SJCRH30 (cell line): ENCODE results near the gene SH2B3. TPM values are rescaled to one million over a fixed set of nuclear protein-coding genes. Genes with fewer than 3 reads are reported as not detected.
A peak's percentile ranks its signal among the peaks of the same experiment; 100 is the strongest.

Experiments used
- DNase-seq, 2 experiments: peaks; one replicate each; pipeline ENCODE4 v3.0.0-alpha.2; 2015 to 2020
- H3K27ac ChIP-seq: fragments of 250-450 bp; sonication (Bioruptor Pico); 2 replicates; pipeline ENCODE4 v1.5.1; 2020; ENCODE audit warnings: mild to moderate bottlenecking, moderate library complexity
- H3K27me3 ChIP-seq: fragments of 250-450 bp; sonication (Bioruptor Pico); 2 replicates; pipeline ENCODE4 v1.5.1; 2020; ENCODE audit warnings: mild to moderate bottlenecking, moderate library complexity
- H3K36me3 ChIP-seq: fragments of 250-450 bp; sonication (Bioruptor Pico); 2 replicates; pipeline ENCODE4 v1.5.1; 2020; ENCODE audit warnings: mild to moderate bottlenecking, moderate library complexity
- H3K4me1 ChIP-seq: fragments of 250-450 bp; sonication (Bioruptor Pico); 2 replicates; pipeline ENCODE4 v1.5.1; 2020; ENCODE audit warnings: mild to moderate bottlenecking, moderate library complexity
- H3K4me3 ChIP-seq: fragments of 250-450 bp; sonication (Bioruptor Pico); 2 replicates; pipeline ENCODE4 v1.5.1; 2020; ENCODE audit warnings: mild to moderate bottlenecking, moderate library complexity
- H3K9me3 ChIP-seq: fragments of 250-450 bp; sonication (Bioruptor Pico); replicated peaks from 2 replicates; pipeline ENCODE4 v1.5.1; 2020; ENCODE audit warnings: mild to moderate bottlenecking, moderate library complexity
- total RNA-seq: library from RNA; depleted of rRNA; stranded (reverse); fragments of >200 nt; shearing (Covaris generic); gene quantifications from 2 replicates; pipeline ENCODE4 v1.2.3, GENCODE V29; 2014

The SH2B3 gene
- total RNA-seq, 1 experiment from 2014 or later = 13.2 TPM

DNA sequence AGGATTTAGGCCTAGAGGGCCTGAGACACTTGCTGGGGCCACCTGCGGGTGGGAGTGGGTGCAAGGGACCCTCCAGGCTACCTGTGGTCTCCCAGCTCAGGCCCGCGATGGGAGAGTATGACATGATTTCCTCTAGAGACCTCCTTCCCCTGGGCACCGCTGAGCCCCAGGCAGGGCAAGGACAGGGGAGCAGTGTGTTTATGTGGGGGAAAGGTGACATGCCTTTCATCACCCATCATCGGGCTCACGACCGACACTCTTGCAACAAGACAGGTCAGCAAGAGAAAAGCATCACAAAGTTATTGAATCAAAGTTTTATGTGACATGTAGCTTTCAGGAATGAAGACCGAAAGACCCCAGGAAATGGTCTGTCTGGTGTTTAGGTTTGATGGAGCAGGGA is 19.9 kb downstream of the SH2B3 start:
- no peak overlapping the region for H3K4me3 ChIP-seq
- H3K9me3 ChIP-seq = no peaks in the 10 kb centered on the region
- H3K36me3 ChIP-seq = peaks cover 4% of the 10 kb centered on the region; the same call in 1 of the 2 replicates
- H3K27me3 ChIP-seq = no peaks in the 10 kb centered on the region
- no peaks in the 10 kb centered on the region for H3K4me1 ChIP-seq
- H3K27ac ChIP-seq = no peak overlapping the region
- DNase-seq = no peak

DNA sequence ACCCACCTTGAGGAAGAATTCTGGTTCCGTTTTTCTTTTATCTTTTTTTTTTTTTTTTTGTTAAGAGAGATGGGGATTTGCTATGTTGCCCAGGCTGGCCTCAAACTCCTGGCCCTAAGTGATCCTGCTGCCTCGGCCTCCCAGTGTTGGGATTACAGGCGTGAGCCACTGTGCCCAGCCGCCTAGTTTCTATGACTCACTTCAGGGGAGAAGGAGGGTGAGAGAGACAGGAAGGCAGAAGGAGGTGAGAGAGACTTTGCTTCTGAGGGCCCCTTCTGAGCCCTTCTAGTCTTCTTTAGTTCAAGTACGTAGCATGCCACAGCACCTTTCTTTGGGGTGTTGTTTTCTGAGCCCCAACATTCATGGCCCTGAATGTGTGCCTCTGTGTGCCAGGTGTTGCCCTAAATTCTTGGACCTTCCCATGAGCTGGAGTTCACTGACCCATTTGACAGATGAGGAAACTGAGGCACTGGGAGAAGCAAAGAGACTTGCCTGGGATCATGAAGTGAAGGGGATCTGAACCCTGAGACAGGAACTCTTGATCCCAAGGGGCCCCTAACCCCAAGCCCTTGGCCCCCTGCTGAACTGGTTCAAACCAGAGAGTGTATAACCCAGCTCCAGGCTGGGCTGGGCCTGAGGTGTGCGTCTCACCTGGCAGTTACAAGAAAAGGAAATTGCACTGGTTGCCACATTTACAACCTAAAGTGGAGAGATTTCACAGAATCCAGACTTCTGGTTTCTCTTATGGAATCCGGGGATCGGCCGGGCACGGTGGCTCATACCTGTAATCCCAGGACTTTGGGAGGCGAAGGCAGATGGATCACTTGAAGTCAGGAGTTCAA is 20.8 kb downstream of the SH2B3 start:
- H3K4me3 ChIP-seq = no peak overlapping the region
- H3K27me3 ChIP-seq = no peaks in the 10 kb centered on the region
- peaks cover 2% of the 10 kb centered on the region; the same call in 1 of the 2 replicates for H3K36me3 ChIP-seq
- no peaks in the 10 kb centered on the region for H3K9me3 ChIP-seq
- no peak overlapping the region for H3K27ac ChIP-seq
- H3K4me1 ChIP-seq = no peaks in the 10 kb centered on the region
- DNase-seq = no peak

DNA sequence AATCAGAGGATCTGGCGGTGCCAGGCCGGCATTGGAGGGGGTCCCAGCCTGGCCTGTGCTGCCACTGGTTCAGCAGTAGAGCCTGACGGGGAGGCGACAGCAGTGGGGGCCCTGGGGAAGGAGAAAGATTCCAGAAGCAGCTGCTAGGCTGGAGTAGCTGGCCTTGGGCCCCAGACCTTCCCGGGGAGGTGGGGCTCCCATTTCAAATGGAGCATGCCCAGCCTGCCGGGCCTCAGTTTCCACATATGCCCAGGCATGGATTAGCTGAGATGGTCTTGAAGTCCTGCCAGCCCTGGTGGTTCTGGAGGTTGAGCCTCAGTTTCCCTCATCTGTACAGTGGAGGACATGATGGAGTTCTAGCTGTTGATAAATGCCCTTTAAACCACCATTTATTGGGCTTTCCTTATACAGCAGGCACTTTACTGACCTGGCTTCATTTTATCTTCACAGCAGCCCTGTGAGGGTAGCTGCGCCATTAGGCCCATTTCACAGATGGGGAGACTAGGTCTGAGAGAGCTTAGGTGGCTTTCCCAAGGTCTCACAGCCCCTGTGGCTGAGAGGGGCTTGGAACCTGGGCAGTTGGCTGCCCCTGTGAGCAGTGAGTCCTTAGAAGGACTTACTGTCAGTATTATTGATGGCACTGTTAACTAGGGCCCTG is 21.8 kb downstream of the SH2B3 start:
- no peak overlapping the region for H3K4me3 ChIP-seq
- H3K9me3 ChIP-seq = no peaks in the 10 kb centered on the region
- H3K4me1 ChIP-seq = no peaks in the 10 kb centered on the region
- no peaks in the 10 kb centered on the region; the same call in 1 of the 2 replicates for H3K36me3 ChIP-seq
- H3K27me3 ChIP-seq = no peaks in the 10 kb centered on the region
- no peak overlapping the region for H3K27ac ChIP-seq
- no peak for DNase-seq

DNA sequence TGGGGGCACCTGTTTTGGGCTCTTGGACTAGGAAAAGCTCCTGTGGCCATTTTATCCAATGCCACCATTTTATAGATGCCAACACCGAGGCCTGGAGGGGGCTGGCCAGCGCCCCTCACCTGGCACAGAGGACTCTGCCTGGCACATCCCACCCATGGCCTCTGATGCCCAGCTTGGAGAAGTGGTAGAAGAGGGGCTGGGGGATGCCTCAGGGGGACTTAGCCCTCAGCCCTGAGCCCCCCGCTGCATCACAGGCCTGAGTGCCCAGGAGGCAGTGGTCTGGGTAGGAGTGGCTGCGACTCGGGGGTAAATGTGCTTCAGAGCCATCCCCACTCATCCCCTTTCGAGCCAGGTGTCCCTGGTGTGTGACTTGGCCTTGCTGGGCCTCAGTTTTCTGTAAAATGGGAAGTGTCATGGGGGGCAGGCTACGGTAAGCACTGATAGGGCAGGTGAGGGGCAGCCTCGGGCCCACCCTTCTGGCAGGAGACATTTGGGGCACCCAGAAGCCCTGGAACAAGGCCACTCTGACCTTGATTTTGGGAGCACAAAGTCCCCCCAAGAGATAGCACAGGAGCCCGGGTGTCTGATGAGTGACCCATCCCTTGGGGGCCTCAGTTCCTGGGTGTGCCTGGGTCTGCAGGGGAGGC is 22.5 kb downstream of the SH2B3 start:
- no peaks in the 10 kb centered on the region for H3K9me3 ChIP-seq
- H3K27ac ChIP-seq = no peak overlapping the region
- H3K27me3 ChIP-seq = no peaks in the 10 kb centered on the region
- no peaks in the 10 kb centered on the region; the same call in 1 of the 2 replicates for H3K36me3 ChIP-seq
- DNase-seq = no peak
- H3K4me3 ChIP-seq = no peak overlapping the region
- H3K4me1 ChIP-seq = no peaks in the 10 kb centered on the region

DNA sequence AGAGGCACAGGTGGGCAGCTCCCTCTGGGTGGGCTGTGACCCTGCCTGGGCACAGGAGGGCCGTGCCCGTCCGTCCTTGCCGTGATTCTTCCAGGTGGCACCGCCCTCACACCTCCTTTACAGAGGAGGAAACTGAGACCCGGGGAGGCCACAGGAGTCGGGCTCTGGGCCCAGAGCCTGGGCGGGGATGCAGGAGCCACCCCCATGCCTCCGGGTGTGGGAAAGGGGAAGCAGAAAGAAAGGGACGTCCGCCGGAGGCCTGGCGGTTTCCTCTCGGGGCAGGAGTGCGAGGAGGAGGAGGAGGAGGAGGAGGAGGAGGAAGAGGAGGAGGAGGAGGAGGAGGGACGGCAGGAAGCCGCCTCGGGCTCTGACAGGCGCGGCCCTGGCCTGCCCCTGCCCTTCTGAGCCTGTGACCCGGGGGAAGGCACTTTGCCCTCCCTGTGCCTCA is 23.0 kb downstream of the SH2B3 start:
- Histone ChIP-seq H3K4me1 (no peaks in the 10 kb centered on the region), H3K27ac (no peak overlapping the region), H3K4me3 (no peak overlapping the region), H3K36me3 (no peaks in the 10 kb centered on the region; the same call in 1 of the 2 replicates), H3K27me3 (no peaks in the 10 kb centered on the region), H3K9me3 (no peaks in the 10 kb centered on the region)
- DNase-seq = no peak

DNA sequence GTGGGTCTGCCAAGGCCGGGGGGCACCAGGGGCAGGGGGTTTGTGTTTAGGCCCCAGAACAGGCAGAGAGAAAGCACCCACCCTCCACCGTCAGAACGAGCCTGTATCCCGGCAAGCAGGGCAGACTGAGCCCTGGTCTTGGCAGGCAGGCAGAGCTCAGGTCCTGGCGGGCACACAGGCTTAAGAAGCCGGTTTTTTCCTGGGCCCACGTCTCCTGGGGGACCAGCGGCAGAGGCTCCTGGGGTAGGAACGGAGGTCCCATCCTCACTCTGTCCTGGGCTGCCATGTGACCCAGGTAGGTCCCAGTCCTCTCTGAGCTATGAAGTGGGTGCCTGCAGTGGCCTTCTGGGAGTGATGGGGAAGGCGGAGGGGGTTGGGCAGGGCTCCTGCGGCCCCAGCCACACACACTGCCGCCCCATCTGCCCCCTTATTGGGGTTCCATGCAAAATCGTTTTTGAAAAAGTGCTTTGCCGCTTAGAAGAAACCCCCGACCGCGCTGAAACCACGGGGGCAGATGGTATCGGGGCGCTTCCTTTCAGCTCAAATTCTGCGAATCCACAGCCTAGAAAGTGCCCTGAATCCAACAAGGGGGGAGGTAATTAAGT is 24.2 kb downstream of the SH2B3 start:
- H3K4me1 ChIP-seq = peaks cover 2% of the 10 kb centered on the region; the same call in 1 of the 2 replicates
- DNase-seq = no peak
- no peaks in the 10 kb centered on the region; the same call in 1 of the 2 replicates for H3K36me3 ChIP-seq
- no peak overlapping the region for H3K27ac ChIP-seq
- H3K4me3 ChIP-seq = no peak overlapping the region
- no peaks in the 10 kb centered on the region for H3K9me3 ChIP-seq
- H3K27me3 ChIP-seq = no peaks in the 10 kb centered on the region

DNA sequence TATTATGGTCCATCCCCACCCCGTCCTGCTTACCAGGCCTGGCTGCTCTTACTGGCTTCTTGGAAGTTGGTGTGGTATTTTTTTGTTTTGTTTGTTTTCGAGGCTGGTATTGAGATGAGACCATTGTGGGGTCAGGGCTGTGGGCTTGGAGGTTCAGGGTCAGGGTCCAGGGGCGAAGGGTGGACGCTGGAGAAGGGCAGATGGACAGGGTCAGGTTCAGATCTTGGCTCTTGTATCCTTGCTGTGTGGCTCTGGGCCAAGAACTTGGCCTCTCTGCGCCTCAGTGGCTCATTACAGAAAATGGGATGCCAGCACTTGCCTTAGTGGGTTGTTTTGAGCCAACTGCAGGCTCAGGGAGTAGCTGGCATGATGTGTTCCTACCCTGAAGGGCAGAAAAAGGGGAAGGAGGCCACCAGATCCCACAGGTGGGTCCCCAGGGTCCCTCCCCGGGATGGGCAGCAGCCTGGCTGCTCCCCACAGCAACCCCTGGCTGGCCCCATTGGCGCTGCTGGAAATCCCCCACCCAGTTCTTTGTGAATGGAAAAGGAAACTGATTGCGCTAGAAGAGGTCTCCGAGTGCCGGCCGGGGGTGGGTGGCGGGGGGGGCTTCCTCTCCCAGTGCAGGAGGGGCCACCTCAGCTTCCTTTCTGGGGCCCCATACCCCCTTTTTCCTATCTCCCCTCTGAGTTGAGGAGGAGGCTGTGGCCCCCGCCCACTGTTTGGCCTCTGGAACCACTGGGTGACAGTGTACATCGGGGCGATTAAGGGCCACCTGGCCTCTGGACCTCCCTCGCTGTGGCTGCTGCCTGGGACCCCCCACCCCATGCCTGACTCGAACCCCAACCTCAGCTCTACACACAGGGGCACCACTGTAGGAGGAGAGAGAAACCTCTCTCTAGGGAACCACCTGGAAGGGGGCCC is 25.0 kb downstream of the SH2B3 start:
- Histone ChIP-seq H3K9me3 (no peaks in the 10 kb centered on the region), H3K27me3 (no peaks in the 10 kb centered on the region), H3K36me3 (no peaks in the 10 kb centered on the region; the same call in 1 of the 2 replicates), H3K4me1 (peaks cover 10% of the 10 kb centered on the region), H3K27ac (no peak overlapping the region), H3K4me3 (no peak overlapping the region)
- no peak for DNase-seq

DNA sequence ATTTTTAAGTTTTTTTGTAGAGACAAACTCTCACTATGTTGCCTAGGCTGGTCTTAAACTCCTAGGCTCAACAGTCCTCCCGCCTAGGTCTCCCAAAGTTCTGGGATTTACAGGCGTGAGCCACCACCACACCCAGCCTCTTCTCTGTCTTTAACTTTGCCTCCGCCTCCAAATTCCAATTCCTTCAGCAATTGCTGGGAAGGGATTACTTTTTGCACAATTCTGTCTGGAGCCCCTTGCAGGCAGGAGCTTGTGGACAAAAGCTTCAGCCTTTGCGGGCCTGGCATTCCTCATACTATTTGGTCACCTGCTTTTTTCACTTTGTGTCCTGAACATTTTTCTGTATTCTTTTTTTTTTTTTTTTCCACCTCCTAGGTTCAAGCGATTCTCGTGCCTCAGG is 26.0 kb downstream of the SH2B3 start:
- H3K27me3 ChIP-seq = no peaks in the 10 kb centered on the region
- no peak for DNase-seq
- H3K4me1 ChIP-seq = peaks cover 18% of the 10 kb centered on the region
- H3K27ac ChIP-seq = no peak overlapping the region
- H3K4me3 ChIP-seq = no peak overlapping the region
- H3K36me3 ChIP-seq = no peaks in the 10 kb centered on the region; the same call in 1 of the 2 replicates
- H3K9me3 ChIP-seq = no peaks in the 10 kb centered on the region

DNA sequence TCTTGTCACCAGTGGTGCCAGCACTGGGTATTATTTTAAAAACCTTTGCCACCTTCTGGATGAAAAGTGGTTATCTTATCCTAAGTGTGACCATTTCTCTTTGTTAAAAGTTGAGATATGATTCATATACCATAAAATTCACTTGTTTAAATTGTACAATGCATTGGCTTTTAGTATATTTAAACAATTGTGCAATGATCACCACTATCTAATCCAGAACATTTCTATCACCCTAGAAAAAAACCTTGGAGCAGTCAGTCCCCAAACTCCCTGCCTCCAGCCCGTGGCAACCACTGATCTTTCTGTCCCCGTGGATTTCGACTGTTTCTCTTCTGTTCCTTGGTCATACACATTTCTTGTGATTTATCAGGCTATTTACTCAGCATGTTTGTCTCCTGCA is 28.3 kb downstream of the SH2B3 start:
- Histone ChIP-seq H3K27ac (no peak overlapping the region), H3K4me1 (peaks cover 18% of the 10 kb centered on the region), H3K27me3 (no peaks in the 10 kb centered on the region), H3K4me3 (no peak overlapping the region), H3K36me3 (no peaks in the 10 kb centered on the region; the same call in 1 of the 2 replicates), H3K9me3 (no peaks in the 10 kb centered on the region)
- no peak for DNase-seq

DNA sequence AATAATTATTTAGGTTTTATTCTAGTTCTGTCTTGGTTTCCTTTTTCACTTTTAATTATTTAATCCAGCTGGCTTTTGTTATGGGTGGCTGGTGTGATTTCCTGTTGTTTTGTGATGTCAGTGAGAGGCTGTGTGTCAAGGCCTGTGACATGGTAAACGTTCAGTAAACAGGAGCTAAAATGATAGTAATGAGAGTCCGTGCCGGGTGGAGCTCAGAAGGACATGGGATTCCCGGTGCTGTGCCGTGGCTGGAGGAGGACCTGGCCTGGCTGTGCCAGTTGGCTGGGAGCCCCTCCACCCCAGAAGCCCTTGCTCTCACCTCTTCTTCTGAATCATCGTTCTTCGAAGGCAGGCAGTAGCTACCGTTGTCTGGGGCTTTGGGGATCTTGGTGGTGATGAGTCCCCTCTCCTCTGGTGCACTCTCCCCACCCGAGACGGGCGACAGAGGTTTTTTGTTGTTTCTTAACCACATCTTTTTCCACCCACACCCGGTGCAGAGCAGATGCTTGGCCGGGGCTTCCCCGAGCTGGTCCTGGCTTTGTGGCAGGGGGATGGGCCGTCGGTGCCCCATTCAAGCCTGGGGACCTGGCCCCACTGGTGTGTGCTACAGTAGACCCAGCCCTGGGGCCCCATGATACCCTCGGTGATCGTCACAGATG is 29.1 kb downstream of the SH2B3 start:
- Histone ChIP-seq H3K4me1 (peaks cover 18% of the 10 kb centered on the region), H3K36me3 (no peaks in the 10 kb centered on the region; the same call in 1 of the 2 replicates), H3K4me3 (no peak overlapping the region), H3K27me3 (no peaks in the 10 kb centered on the region), H3K9me3 (no peaks in the 10 kb centered on the region), H3K27ac (no peak overlapping the region)
- no peak for DNase-seq

DNA sequence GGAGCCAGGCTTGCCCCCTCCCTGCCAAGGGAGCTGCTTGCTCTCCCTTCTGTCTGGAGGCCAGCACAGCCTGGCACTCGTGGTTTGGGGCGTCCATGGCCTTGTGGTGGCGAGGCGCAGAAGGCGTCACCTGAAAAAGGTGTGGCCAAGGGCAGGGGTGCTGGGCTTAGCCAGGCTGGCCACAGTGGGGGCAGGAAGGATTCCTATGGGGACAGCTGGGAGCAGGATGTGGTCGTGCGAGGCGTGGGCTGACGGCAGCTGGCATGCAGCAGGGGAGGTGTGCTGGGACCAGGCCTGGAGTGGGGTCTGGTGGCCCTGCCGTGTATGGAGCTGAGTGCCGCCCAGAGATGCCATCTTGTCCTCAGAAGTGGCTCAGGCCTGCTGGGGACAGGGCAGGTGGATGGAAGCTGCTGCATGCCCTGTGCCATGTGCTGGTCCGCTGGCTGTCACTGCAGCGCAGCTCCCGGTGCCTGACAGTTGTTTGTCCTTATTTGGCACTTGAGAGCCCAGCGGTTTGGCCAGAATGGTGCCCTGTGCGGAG is 30.0 kb downstream of the SH2B3 start:
- H3K36me3 ChIP-seq = no peaks in the 10 kb centered on the region; the same call in 1 of the 2 replicates
- H3K4me1 ChIP-seq = peaks cover 18% of the 10 kb centered on the region
- H3K9me3 ChIP-seq = no peaks in the 10 kb centered on the region
- H3K27me3 ChIP-seq = no peaks in the 10 kb centered on the region
- H3K4me3 ChIP-seq = no peak overlapping the region
- peak overlapping the region; percentile 35 for H3K27ac ChIP-seq
- DNase-seq = peak; percentile 60 to 64

DNA sequence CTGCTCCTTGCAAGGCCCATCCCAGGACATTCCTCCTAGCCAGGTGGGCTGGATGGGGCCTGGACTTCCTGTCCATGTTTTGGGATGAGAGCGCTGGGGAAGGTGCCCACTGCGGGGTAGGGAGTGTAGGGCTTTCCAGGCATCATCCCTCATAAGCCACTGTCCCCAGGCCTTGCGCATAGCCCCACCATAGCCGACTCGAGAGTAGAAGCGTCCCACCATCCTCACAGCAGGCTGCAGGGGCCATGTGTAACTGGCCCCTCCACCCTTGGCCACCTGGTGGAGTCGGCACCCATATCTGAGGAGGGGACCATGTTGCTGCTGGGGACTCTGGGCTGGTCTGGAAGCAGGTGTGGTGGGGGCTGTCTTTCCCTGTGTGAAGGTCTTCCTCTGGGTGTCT is 30.5 kb downstream of the SH2B3 start:
- Histone ChIP-seq H3K36me3 (no peaks in the 10 kb centered on the region; the same call in 1 of the 2 replicates), H3K4me1 (peaks cover 18% of the 10 kb centered on the region), H3K4me3 (no peak overlapping the region), H3K27ac (peak overlapping the region; percentile 35), H3K9me3 (no peaks in the 10 kb centered on the region), H3K27me3 (no peaks in the 10 kb centered on the region)
- DNase-seq = no peak

DNA sequence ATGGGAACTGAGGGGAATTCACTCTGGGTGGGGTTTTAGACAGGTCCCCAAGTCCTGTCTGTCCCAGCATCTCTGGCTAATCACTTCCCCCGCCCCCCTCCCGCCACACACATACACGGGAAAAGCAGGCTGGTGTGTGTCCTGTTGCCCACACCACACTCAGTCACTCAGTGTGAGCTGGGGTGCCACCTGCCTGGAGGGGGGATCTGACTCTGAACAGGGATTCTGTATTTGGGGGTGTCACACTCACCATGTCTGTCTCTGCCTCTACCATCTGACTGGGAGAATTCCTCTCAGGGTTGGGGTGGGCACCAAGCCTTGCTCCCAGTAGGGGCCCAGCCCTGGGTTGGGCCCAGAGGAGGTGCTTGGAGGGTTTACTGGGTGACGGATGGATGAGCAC is 31.1 kb downstream of the SH2B3 start:
- peaks cover 18% of the 10 kb centered on the region for H3K4me1 ChIP-seq
- no peak for DNase-seq
- H3K27me3 ChIP-seq = no peaks in the 10 kb centered on the region
- no peaks in the 10 kb centered on the region for H3K9me3 ChIP-seq
- no peaks in the 10 kb centered on the region; the same call in 1 of the 2 replicates for H3K36me3 ChIP-seq
- H3K4me3 ChIP-seq = no peak overlapping the region
- H3K27ac ChIP-seq = no peak overlapping the region
